Gastrocnemius medialis (tissue), 4 donors: ENCODE measurements around the gene NTN1. TPM values are rescaled to one million over a fixed set of nuclear protein-coding genes. Genes with fewer than 3 reads are reported as not detected.

ENCODE experiments used
- ATAC-seq, 2 donors: fragments of 150-250 bp; one replicate each; pipeline ENCODE4 v1.9.1; 2016
- DNase-seq, 2 donors: peaks; one replicate each; pipeline ENCODE4 v3.0.0-alpha.2; 2019
- H3K27ac ChIP-seq, 4 donors: fragments of 200-600 bp; sonication (generic); 1 replicate in 1 of 4; 2 replicates in 3 of 4; pipeline ENCODE4 v1.5.1; 2016 to 2018; ENCODE audit warnings: mild to moderate bottlenecking in 2 of 4, moderate library complexity in 1 of 4
- H3K27me3 ChIP-seq, 3 donors: fragments of 200-600 bp; sonication (generic) in 2 of 3; 1 replicate in 1 of 3; 2 replicates in 2 of 3; pipeline versions ENCODE4 v1.5.1 to v1.6.0; 2016 to 2019; ENCODE audit warnings: mild to moderate bottlenecking in 1 of 3, moderate library complexity in 1 of 3
- H3K36me3 ChIP-seq, 2 donors: fragments of 200-600 bp; sonication (generic) in 1 of 2; one replicate each; pipeline ENCODE4 v1.5.1; 2017 to 2018
- H3K4me1 ChIP-seq, 2 donors: fragments of 200-600 bp; sonication (generic) in 1 of 2; one replicate each; pipeline ENCODE4 v1.5.1; 2016 to 2017; ENCODE audit warnings: mild to moderate bottlenecking in 2 of 2
- H3K4me3 ChIP-seq, 4 donors: fragments of 200-600 bp; sonication (generic) in 3 of 4; 1 replicate in 1 of 4; 2 replicates in 3 of 4; pipeline ENCODE4 v1.5.1; 2016 to 2019; ENCODE audit warnings: mild to moderate bottlenecking in 2 of 4
- H3K9me3 ChIP-seq, 3 donors: fragments of 200-600 bp; sonication (generic) in 2 of 3; 1 replicate in 1 of 3; 2 replicates in 2 of 3; pipeline ENCODE4 v1.5.1; 2016 to 2019
- POLR2A ChIP-seq, 2 donors: fragments of 450-650 bp; IDR thresholded peaks; one replicate each; pipeline ENCODE4 v1.6.1; 2017; ENCODE audit warnings: antibody characterized with exemption in 2 of 2, mild to moderate bottlenecking in 2 of 2, moderate library complexity in 2 of 2
- in situ Hi-C, 4 donors: fragments of 200-750 bp; cut with MboI; loops; one replicate each; pipeline versions ENCODE4 v1.15.0 to v1.8.0; 2017; ENCODE audit warnings: low sequenced_read_pairs in 4 of 4
- intact Hi-C: fragments of 100-400 bp; cut with DNase I; formaldehyde crosslinking; loops from one replicate; pipeline ENCODE4 v1.15.1; 2023; ENCODE audit warnings: low total_unique reads
- total RNA-seq, 4 donors: library from RNA; depleted of rRNA; stranded (reverse); fragments of >200 nt; gene quantifications; one replicate each; pipeline versions ENCODE4 v1.1.0 to v1.2.3, GENCODE V29; 2016
- TF ChIP-seq, protein P1 (sequence below), 5 experiments: fragments of 450-650 bp in 3 of 5; fragments of 200-600 bp in 2 of 5; sonication (generic) in 2 of 5; IDR thresholded peaks in 4 of 5; conservative IDR thresholded peaks in 1 of 5; 1 replicate in 4 of 5; 2 replicates in 1 of 5; pipeline ENCODE4 v1.5.1; 2016 to 2019; ENCODE audit warnings: antibody characterized with exemption in 5 of 5, mild to moderate bottlenecking in 3 of 5, moderate library complexity in 3 of 5

NTN1 gene
- total RNA-seq, 4 donors from 2014 or later = 0.76 to 4.1 (median 1.2) TPM

DNA sequence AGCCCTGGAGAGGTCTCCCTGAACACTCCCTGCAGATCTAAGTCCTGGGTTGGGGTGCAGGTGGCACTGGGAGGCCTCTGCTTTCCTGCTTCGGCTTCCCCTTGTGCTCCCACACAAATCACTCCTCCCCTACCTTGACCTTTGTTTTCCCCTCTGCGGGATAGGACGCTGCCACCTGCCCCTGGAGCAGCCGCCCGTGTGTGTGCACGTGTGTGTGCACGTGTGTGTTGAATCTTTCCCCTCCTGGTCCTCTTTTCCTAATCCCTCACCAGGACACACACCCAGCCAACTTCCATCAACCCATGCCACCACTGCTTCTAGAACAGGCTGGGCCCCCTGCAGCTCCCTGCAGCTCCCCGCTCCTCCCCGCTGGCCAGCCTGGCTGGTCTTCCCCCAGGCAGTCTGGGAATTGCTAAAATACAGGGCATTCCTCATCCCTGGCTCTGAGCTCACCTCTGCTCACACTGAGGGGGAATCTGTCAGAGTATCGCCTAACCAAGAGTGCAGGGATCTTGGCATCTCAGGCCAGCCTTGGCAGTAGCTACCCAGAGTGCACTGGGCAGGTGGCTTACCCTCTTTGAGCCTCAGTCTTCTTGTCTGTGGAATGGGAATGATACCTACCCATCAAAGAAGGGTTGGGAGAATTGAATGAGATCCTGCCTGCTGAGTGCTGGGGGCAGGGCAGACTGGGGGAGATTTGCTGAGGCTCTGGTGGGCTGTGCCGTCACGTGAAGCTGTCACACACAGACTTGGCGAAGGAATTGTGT is 198.5 kb downstream of the NTN1 start:
- H3K4me3 ChIP-seq = no peak overlapping the region
- H3K9me3 ChIP-seq = peaks cover 3 to 6% (median 6%) of the 10 kb centered on the region in 3 donors
- in situ Hi-C loops = no loop called here
- H3K27ac ChIP-seq = no peak overlapping the region
- ATAC-seq (no peak), DNase-seq (no peak)
- H3K4me1 ChIP-seq = peaks cover 0 to 4% of the 10 kb centered on the region in 2 donors
- no peaks in the 10 kb centered on the region for H3K36me3 ChIP-seq
- no peaks in the 10 kb centered on the region for H3K27me3 ChIP-seq
- intact Hi-C loops = no loop called here
- TF ChIP-seq POLR2A (IDR thresholded peaks at IDR 0.05) = no peak
- TF ChIP-seq, protein P1, sequence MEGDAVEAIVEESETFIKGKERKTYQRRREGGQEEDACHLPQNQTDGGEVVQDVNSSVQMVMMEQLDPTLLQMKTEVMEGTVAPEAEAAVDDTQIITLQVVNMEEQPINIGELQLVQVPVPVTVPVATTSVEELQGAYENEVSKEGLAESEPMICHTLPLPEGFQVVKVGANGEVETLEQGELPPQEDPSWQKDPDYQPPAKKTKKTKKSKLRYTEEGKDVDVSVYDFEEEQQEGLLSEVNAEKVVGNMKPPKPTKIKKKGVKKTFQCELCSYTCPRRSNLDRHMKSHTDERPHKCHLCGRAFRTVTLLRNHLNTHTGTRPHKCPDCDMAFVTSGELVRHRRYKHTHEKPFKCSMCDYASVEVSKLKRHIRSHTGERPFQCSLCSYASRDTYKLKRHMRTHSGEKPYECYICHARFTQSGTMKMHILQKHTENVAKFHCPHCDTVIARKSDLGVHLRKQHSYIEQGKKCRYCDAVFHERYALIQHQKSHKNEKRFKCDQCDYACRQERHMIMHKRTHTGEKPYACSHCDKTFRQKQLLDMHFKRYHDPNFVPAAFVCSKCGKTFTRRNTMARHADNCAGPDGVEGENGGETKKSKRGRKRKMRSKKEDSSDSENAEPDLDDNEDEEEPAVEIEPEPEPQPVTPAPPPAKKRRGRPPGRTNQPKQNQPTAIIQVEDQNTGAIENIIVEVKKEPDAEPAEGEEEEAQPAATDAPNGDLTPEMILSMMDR (IDR thresholded peaks at IDR 0.05 in 4 of 5, conservative IDR thresholded peaks at IDR 0.05 in 1 of 5) = no peak

DNA sequence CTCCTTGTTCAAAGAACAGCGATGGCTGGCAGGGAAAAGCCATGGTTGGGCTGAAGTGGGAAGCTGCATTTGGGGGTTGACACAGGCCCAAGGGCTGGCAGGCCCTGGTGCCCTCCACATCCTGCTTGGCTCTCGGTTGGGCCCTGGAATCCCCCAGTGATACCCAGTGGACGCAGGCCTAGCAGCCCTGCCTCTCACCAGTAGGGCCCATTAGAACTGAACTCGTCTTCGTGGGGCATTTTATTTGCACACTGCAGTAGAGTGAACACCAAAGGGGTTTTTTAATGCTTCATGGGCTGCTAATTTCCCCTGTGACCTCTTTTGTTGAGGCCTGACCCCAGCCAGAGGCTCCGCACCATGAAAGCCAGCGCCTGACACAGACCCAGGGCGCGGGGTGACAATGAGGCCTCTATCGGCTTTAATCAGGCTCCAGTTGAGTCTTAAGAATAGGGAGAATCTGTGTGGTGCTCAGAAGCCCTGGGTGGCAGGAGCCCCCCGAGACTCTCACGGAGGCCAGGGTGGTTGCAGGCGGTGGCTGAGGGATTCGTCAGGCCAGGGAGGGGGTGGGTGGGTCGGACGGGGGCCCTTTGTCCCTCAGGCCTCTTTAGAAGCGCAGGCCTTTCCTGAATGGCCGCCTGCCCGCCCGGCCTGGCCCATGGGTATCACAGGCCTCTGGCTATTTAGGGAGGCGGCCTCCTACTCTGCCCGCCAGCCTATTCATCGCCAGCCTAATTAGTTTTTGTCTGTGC is 199.3 kb downstream of the NTN1 start:
- ATAC-seq (no peak), DNase-seq (no peak)
- intact Hi-C loops (no loop called here), in situ Hi-C loops (no loop called here)
- Histone ChIP-seq H3K4me1 (peaks cover 0 to 4% of the 10 kb centered on the region in 2 donors), H3K27me3 (no peaks in the 10 kb centered on the region), H3K27ac (no peak overlapping the region), H3K36me3 (no peaks in the 10 kb centered on the region), H3K4me3 (no peak overlapping the region), H3K9me3 (peaks cover 0 to 2% (median 0%) of the 10 kb centered on the region in 3 donors)
- TF ChIP-seq POLR2A (IDR thresholded peaks at IDR 0.05) = no peak
- TF ChIP-seq, protein P1 (IDR thresholded peaks at IDR 0.05 in 4 of 5, conservative IDR thresholded peaks at IDR 0.05 in 1 of 5) = no peak

DNA sequence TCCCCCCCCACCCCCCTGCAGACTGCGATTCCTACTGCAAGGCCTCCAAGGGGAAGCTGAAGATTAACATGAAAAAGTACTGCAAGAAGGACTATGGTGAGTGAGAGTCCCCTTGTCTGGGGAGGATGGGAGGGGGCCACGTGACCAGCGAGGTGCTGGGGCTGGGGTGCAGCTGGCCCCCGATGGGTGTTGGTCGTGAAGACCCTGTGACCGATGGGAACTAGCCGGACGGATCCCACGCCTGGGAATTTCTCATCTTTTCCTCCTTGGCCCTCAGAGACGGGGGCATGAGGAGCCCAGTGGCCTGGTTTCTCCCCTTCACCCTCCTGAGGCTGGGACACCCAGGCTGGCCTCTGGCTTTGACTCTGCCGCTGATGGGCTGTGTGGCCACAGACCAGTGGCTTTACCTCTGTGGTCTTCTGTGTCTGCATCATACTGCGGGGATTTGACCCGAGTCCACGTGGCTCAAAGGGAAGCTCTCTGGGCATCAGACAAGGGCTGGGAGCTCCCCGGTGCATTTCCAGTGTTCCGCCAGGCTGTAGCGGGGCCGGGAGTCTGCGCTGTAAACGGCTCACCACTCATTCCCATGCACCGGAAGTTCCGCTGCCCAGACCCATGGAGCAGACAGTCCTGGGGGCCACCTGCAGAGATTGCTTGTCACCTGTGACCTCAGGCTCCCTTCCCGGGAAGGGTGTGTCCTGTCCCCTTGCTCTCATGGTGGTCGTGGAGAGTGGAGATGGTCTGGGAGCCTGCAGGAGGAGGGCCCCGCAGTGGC is 200.0 kb downstream of the NTN1 start:
- no peaks in the 10 kb centered on the region for H3K9me3 ChIP-seq
- H3K4me1 ChIP-seq = peaks cover 0 to 4% of the 10 kb centered on the region in 2 donors
- intact Hi-C loops = no loop called here
- DNase-seq (peak in 1 of 2 donors; percentile 1), ATAC-seq (no peak)
- no peak overlapping the region for H3K27ac ChIP-seq
- no peak overlapping the region for H3K4me3 ChIP-seq
- no peaks in the 10 kb centered on the region for H3K27me3 ChIP-seq
- in situ Hi-C loops = no loop called here
- H3K36me3 ChIP-seq = no peaks in the 10 kb centered on the region
- TF ChIP-seq, protein P1 (IDR thresholded peaks at IDR 0.05 in 4 of 5, conservative IDR thresholded peaks at IDR 0.05 in 1 of 5) = no peak
- no peak for TF ChIP-seq POLR2A (IDR thresholded peaks at IDR 0.05)

DNA sequence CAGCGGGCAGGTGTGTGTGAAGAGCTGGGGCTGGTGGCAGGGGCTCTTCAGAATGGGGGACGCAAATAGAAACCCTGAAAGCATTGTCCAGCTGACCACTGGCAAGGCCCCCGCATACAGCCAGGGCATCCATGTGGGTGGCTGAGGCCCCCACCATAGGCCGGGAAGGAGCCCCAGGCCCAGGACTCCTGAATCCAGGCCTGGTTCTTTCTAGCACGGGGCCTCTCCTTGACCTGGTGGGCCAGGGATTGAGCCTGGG is 200.5 kb downstream of the NTN1 start:
- DNase-seq = no peak
- Histone ChIP-seq H3K4me3 (no peak overlapping the region), H3K27me3 (no peaks in the 10 kb centered on the region), H3K36me3 (no peaks in the 10 kb centered on the region), H3K4me1 (peaks cover 0 to 4% of the 10 kb centered on the region in 2 donors), H3K9me3 (no peaks in the 10 kb centered on the region), H3K27ac (no peak overlapping the region)
- TF ChIP-seq, protein P1 (IDR thresholded peaks at IDR 0.05 in 4 of 5, conservative IDR thresholded peaks at IDR 0.05 in 1 of 5) = no peak
- no peak for TF ChIP-seq POLR2A (IDR thresholded peaks at IDR 0.05)
- no peak for ATAC-seq
- intact Hi-C loops = no loop called here
- in situ Hi-C loops = no loop called here
